Measurements from ENCODE around the gene POLH.

DNA sequence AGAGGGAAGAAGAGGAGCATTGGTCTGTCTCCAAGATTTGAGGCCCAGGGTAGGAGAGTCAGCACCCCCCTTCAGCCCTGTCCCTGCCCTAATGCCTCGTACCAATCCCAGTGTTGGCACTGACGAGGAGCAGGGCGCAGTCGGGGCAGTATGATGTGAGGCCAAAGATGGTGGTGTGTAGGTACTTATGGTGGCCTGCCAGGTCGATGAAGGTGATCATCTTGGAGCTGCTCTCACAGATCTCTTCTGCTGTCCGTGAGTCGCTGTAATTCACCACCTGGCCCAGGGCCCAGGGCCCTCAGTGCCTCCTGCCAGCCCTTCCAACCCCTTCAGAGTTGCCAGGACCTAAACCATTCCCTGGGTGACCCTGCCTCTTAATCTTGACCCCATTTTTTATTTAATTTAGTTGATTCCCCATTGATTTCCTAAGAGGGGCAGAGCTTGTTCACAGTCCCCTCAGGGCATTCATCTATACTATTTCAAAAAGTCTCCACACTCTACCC, 48.9 kb downstream of the POLH start:
- TF ChIP-seq, protein P1, sequence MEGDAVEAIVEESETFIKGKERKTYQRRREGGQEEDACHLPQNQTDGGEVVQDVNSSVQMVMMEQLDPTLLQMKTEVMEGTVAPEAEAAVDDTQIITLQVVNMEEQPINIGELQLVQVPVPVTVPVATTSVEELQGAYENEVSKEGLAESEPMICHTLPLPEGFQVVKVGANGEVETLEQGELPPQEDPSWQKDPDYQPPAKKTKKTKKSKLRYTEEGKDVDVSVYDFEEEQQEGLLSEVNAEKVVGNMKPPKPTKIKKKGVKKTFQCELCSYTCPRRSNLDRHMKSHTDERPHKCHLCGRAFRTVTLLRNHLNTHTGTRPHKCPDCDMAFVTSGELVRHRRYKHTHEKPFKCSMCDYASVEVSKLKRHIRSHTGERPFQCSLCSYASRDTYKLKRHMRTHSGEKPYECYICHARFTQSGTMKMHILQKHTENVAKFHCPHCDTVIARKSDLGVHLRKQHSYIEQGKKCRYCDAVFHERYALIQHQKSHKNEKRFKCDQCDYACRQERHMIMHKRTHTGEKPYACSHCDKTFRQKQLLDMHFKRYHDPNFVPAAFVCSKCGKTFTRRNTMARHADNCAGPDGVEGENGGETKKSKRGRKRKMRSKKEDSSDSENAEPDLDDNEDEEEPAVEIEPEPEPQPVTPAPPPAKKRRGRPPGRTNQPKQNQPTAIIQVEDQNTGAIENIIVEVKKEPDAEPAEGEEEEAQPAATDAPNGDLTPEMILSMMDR (IDR thresholded peaks at IDR 0.05) = no peak
- TF ChIP-seq, protein P2, sequence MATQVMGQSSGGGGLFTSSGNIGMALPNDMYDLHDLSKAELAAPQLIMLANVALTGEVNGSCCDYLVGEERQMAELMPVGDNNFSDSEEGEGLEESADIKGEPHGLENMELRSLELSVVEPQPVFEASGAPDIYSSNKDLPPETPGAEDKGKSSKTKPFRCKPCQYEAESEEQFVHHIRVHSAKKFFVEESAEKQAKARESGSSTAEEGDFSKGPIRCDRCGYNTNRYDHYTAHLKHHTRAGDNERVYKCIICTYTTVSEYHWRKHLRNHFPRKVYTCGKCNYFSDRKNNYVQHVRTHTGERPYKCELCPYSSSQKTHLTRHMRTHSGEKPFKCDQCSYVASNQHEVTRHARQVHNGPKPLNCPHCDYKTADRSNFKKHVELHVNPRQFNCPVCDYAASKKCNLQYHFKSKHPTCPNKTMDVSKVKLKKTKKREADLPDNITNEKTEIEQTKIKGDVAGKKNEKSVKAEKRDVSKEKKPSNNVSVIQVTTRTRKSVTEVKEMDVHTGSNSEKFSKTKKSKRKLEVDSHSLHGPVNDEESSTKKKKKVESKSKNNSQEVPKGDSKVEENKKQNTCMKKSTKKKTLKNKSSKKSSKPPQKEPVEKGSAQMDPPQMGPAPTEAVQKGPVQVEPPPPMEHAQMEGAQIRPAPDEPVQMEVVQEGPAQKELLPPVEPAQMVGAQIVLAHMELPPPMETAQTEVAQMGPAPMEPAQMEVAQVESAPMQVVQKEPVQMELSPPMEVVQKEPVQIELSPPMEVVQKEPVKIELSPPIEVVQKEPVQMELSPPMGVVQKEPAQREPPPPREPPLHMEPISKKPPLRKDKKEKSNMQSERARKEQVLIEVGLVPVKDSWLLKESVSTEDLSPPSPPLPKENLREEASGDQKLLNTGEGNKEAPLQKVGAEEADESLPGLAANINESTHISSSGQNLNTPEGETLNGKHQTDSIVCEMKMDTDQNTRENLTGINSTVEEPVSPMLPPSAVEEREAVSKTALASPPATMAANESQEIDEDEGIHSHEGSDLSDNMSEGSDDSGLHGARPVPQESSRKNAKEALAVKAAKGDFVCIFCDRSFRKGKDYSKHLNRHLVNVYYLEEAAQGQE (IDR thresholded peaks at IDR 0.05; ENCODE audit: insufficient read depth in 1 of 2, low read depth in 2 of 2, low read length in 1 of 2) = no peak
- TF ChIP-seq POLR2AphosphoS5 (IDR thresholded peaks at IDR 0.05; ENCODE audit: low read depth, low read length) (no peak), TCF7L2 (IDR thresholded peaks at IDR 0.05; ENCODE audit: low read depth, low read length) (no peak), SIN3A (IDR thresholded peaks at IDR 0.05; ENCODE audit: borderline replicate concordance, insufficient read depth, low read depth, low read length) (no peak)
